K562 (cell line): ENCODE results near the gene KCNQ5. TPM values are rescaled to one million over a fixed set of nuclear protein-coding genes. Genes with fewer than 3 reads are reported as not detected.

Source experiments
- ATAC-seq: fragments of 200-7000 bp; cut with Tn5 transposase; 3 replicates; pipeline ENCODE4 v1.9.1; 2020; ENCODE audit warnings: moderate library complexity
- BruUV-seq: library from RNA; stranded (reverse); fragments of 400-500 nt; replicated peaks from 2 replicates; lab custom pipeline; 2021; lab: Mats Ljungman, UMichigan
- CTCF ChIA-PET: fragments of 300-600 bp; formaldehyde crosslinking; extraction: SDS; loops from one replicate; lab custom pipeline; 2021; ENCODE audit warnings: low intra/inter-chr PET ratio; lab: Yijun Ruan, JAX
- POLR2A ChIA-PET: fragments of 300-600, 350-650 bp; sonication (Branson Sonifier 250); formaldehyde crosslinking; extraction: SDS; loops from one replicate; lab custom pipeline; 2021; ENCODE audit warnings: antibody characterized with exemption, inconsistent platforms; lab: Yijun Ruan, JAX
- DNase-seq, 4 experiments: peaks; one replicate each; pipeline versions ENCODE4 v3.0.0 to v3.0.0-alpha.2; 2011 to 2018; ENCODE audit warnings: low spot score in 3 of 4, mixed read lengths in 3 of 4; ENCODE audit errors: extremely low read depth in 1 of 4
- FAIRE-seq: peaks from 2 replicates; lab custom pipeline; 2011; peaks lifted over from hg19 to GRCh38; lab: Jason Lieb, UNC
- H2AFZ ChIP-seq: 2 replicates; pipeline ENCODE4 v1.6.0; 2011; ENCODE audit warnings: low read depth, low read length, control low read depth, inconsistent platforms
- H3K27ac ChIP-seq: fragments of 200-600 bp; 3 replicates; pipeline ENCODE4 v1.8.0; 2011; ENCODE audit warnings: low read depth, mild to moderate bottlenecking, control low read depth, inconsistent platforms, low read length, moderate library complexity, mixed read lengths; ENCODE audit errors: extremely low read depth
- H3K27me3 ChIP-seq, 2 experiments: fragments of 300-600 bp in 1 of 2; 2 replicates in 1 of 2; 3 replicates in 1 of 2; pipeline versions ENCODE4 v1.6.0 to v1.8.0; 2011; ENCODE audit warnings: inconsistent platforms in 2 of 2, low read length in 2 of 2, mild to moderate bottlenecking in 1 of 2, mixed read lengths in 1 of 2, moderate library complexity in 1 of 2; ENCODE audit not compliant: control insufficient read depth in 2 of 2, insufficient read depth in 2 of 2
- H3K36me3 ChIP-seq: fragments of 300-600 bp; 3 replicates; pipeline ENCODE4 v1.8.0; 2011; ENCODE audit warnings: mild to moderate bottlenecking, low read length, inconsistent platforms; ENCODE audit not compliant: control insufficient read depth, insufficient read depth
- H3K4me1 ChIP-seq, 2 experiments: fragments of 200-600 bp in 1 of 2; replicated peaks in 1 of 2; 2 replicates in 1 of 2; 3 replicates in 1 of 2; pipeline versions ENCODE4 v1.5.1 to v1.8.0; 2011; ENCODE audit warnings: inconsistent platforms in 2 of 2, low read length in 2 of 2, mild to moderate bottlenecking in 1 of 2, mixed read lengths in 1 of 2, moderate library complexity in 1 of 2; ENCODE audit not compliant: control insufficient read depth in 2 of 2, insufficient read depth in 2 of 2
- H3K4me2 ChIP-seq: 2 replicates; pipeline ENCODE4 v1.6.1; 2011; ENCODE audit warnings: low read length, control low read depth, inconsistent platforms, mixed read lengths; ENCODE audit not compliant: insufficient read depth
- H3K4me3 ChIP-seq: fragments of 200-600 bp; sonication (generic), shearing (Covaris generic); 2 replicates; pipeline ENCODE4 v1.5.1; 2016; ENCODE audit warnings: control low read depth, inconsistent platforms
- H3K79me2 ChIP-seq: fragments of 200-600 bp; 3 replicates; pipeline ENCODE4 v1.8.0; 2011; ENCODE audit warnings: low read length, inconsistent platforms; ENCODE audit not compliant: control insufficient read depth, insufficient read depth
- H3K9ac ChIP-seq, 2 experiments: 2 replicates each; pipeline versions ENCODE4 v1.6.0 to v1.6.1; 2011; ENCODE audit warnings: low read depth in 2 of 2, low read length in 2 of 2, control low read depth in 1 of 2, inconsistent platforms in 1 of 2, mild to moderate bottlenecking in 1 of 2, mixed read lengths in 1 of 2; ENCODE audit not compliant: insufficient read depth in 1 of 2
- H3K9me1 ChIP-seq: one replicate; pipeline ENCODE4 v1.6.0; 2011; ENCODE audit warnings: inconsistent platforms, mild to moderate bottlenecking, low read length, moderate library complexity; ENCODE audit not compliant: control insufficient read depth, insufficient read depth
- H3K9me3 ChIP-seq: replicated peaks from 2 replicates; pipeline ENCODE4 v1.5.1; 2011; ENCODE audit warnings: low read depth, low read length, inconsistent platforms; ENCODE audit not compliant: control insufficient read depth, insufficient read depth
- H4K20me1 ChIP-seq: replicated peaks from 2 replicates; pipeline ENCODE4 v1.6.1; 2011; ENCODE audit warnings: low read length, inconsistent platforms, mixed read lengths; ENCODE audit not compliant: control insufficient read depth, insufficient read depth
- ETV5 ChIP-seq: sonication (generic); formaldehyde crosslinking; IDR thresholded peaks from 2 replicates; pipeline ENCODE4 v1.4.0; 2020; ENCODE audit warnings: low read depth, mild to moderate bottlenecking, missing genetic modification reagents
- HMG20A ChIP-seq: fragments of 450-650 bp; formaldehyde crosslinking; conservative IDR thresholded peaks from 2 replicates; pipeline ENCODE4 v1.4.0; 2020; ENCODE audit warnings: mild to moderate bottlenecking, mixed read lengths
- WGBS: fragments of 100-300 bp; shearing (Covaris generic); methylation state at CpG from one replicate; pipeline ENCODE4 v1.1.6; 2016; ENCODE audit warnings: low coverage, mixed read lengths; ENCODE audit not compliant: insufficient coverage; ENCODE audit errors: missing lambda C conversion rate; 5-methylcytosine and 5-hydroxymethylcytosine counted together
- in situ Hi-C: fragments of 300-500 bp; cut with MboI; formaldehyde crosslinking; loops from 4 replicates; pipeline ENCODE4 v1.15.0; 2018; ENCODE audit warnings: inconsistent platforms, mixed read lengths
- intact Hi-C: fragments of 100-400 bp; cut with micrococcal nuclease; formaldehyde crosslinking; loops from 2 replicates; pipeline ENCODE4 v1.14.2; 2022
- polyA plus RNA-seq, 8 experiments: library from polyadenylated mRNA; depleted of rRNA in 4 of 8; stranded (reverse) in 5 of 8; unstranded in 3 of 8; fragments of >200 nt; fragmentation: Nextera tagmentation in 2 of 8; fragmentation: Illumina TruSeq in 1 of 8; extraction: Ambion mirVana in 2 of 8; extraction: Trizol in 1 of 8; gene quantifications; 2 replicates each; pipeline versions ENCODE4 v1.2.1 to v1.2.3, GENCODE V29; 2011 to 2014; ENCODE audit warnings: inconsistent platforms in 1 of 8, missing spikeins in 1 of 8
- total RNA-seq, 7 experiments: library from RNA; depleted of rRNA in 6 of 7; stranded (reverse); fragments of >200 nt in 6 of 7; fragmentation: Illumina TruSeq in 2 of 7; extraction: Trizol in 2 of 7; gene quantifications; 2 replicates each; pipeline versions ENCODE4 v1.2.1 to v1.2.3, GENCODE V29; 2011 to 2021; ENCODE audit warnings: low replicate concordance in 1 of 7
- TF ChIP-seq, protein P1 (sequence below): fragments of 450-650 bp; conservative IDR thresholded peaks from 2 replicates; pipeline ENCODE4 v1.6.1; 2016; ENCODE audit warnings: missing genetic modification characterization, low read depth, mild to moderate bottlenecking, control low read depth, missing compliant biosample characterization
- TF ChIP-seq, protein P2 (sequence below): IDR thresholded peaks from 2 replicates; pipeline ENCODE4 v1.6.1; 2014; ENCODE audit warnings: antibody characterized with exemption
- TF ChIP-seq, protein P3 (sequence below): IDR thresholded peaks from 3 replicates; pipeline ENCODE4 v1.6.1; 2011; ENCODE audit warnings: borderline replicate concordance, mild to moderate bottlenecking, moderate library complexity; ENCODE audit not compliant: insufficient read length; ENCODE audit errors: extremely low read depth
- TF ChIP-seq, protein P4 (sequence below): fragments of 450-650 bp; formaldehyde crosslinking; conservative IDR thresholded peaks from 2 replicates; pipeline ENCODE4 v1.4.0; 2022; ENCODE audit warnings: mild to moderate bottlenecking, missing genetic modification characterization
- TF ChIP-seq, protein P5 (sequence below), 2 experiments: fragments of 150-350 bp in 1 of 2; IDR thresholded peaks; 2 replicates each; pipeline ENCODE4 v1.6.1; 2012 to 2016; ENCODE audit warnings: low read depth in 2 of 2, low read length in 2 of 2, mild to moderate bottlenecking in 1 of 2, moderate library complexity in 1 of 2

KCNQ5 gene
- total and polyA plus RNA-seq, 9 of the 15 experiments (the other 6 are each of a cell fraction or from before 2014, with no cell fraction given) = 0.31 to 5.9 (median 2.6) TPM

DNA sequence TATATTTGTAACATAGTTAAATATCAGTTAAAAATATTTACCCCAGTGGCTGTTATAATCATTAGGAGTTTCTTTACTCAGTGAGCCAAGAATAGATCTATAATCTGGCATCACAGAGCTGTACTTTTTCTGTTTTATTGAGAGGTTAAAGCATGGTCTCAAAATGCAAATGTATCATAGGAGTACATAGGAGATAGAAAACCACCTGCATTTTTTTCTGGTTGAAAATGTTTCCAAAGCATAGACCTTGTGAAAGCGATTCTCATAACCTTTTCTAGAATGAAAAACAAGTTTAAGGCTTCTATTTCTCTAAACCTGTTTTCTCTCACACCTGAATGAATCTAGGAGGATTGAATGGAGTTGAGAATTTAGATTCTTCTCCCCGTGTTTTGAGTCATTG, 14.4 kb downstream of the KCNQ5 start:
- DNase-seq (no peak), ATAC-seq (no peak), FAIRE-seq (no peak)
- Histone ChIP-seq H2AFZ (no peak overlapping the region), H3K9me1 (no peaks in the 10 kb centered on the region), H3K27me3 (no peaks in the 10 kb centered on the region), H3K4me1 (no peaks in the 10 kb centered on the region; a peak in 1 of 5 replicates), H4K20me1 (no peaks in the 10 kb centered on the region), H3K9ac (no peak overlapping the region), H3K79me2 (no peaks in the 10 kb centered on the region), H3K4me3 (no peak overlapping the region), H3K4me2 (no peak overlapping the region), H3K27ac (no peak overlapping the region), H3K36me3 (no peaks in the 10 kb centered on the region), H3K9me3 (no peaks in the 10 kb centered on the region)
- intact Hi-C loops = no loop called here
- CTCF ChIA-PET = no interaction called here
- WGBS = 11% methylated on average over 2 of the region's 2 CpGs
- in situ Hi-C loops = no loop called here
- POLR2A ChIA-PET = interaction anchor here (0.5 kb wide), 1 partner anchor 273 kb away, joined by 3 read pairs; no protein-coding TSS in a partner anchor
- BruUV-seq = no TSS peak
- TF ChIP-seq ETV5 (CRISPR knock-in tag) (no peak), HMG20A (no peak)
- TF ChIP-seq, protein P1, sequence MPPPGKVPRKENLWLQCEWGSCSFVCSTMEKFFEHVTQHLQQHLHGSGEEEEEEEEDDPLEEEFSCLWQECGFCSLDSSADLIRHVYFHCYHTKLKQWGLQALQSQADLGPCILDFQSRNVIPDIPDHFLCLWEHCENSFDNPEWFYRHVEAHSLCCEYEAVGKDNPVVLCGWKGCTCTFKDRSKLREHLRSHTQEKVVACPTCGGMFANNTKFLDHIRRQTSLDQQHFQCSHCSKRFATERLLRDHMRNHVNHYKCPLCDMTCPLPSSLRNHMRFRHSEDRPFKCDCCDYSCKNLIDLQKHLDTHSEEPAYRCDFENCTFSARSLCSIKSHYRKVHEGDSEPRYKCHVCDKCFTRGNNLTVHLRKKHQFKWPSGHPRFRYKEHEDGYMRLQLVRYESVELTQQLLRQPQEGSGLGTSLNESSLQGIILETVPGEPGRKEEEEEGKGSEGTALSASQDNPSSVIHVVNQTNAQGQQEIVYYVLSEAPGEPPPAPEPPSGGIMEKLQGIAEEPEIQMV (tag) = no peak
- TF ChIP-seq, protein P2, sequence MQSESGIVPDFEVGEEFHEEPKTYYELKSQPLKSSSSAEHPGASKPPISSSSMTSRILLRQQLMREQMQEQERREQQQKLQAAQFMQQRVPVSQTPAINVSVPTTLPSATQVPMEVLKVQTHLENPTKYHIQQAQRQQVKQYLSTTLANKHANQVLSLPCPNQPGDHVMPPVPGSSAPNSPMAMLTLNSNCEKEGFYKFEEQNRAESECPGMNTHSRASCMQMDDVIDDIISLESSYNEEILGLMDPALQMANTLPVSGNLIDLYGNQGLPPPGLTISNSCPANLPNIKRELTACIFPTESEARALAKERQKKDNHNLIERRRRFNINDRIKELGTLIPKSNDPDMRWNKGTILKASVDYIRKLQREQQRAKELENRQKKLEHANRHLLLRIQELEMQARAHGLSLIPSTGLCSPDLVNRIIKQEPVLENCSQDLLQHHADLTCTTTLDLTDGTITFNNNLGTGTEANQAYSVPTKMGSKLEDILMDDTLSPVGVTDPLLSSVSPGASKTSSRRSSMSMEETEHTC = no peak
- TF ChIP-seq, protein P3, sequence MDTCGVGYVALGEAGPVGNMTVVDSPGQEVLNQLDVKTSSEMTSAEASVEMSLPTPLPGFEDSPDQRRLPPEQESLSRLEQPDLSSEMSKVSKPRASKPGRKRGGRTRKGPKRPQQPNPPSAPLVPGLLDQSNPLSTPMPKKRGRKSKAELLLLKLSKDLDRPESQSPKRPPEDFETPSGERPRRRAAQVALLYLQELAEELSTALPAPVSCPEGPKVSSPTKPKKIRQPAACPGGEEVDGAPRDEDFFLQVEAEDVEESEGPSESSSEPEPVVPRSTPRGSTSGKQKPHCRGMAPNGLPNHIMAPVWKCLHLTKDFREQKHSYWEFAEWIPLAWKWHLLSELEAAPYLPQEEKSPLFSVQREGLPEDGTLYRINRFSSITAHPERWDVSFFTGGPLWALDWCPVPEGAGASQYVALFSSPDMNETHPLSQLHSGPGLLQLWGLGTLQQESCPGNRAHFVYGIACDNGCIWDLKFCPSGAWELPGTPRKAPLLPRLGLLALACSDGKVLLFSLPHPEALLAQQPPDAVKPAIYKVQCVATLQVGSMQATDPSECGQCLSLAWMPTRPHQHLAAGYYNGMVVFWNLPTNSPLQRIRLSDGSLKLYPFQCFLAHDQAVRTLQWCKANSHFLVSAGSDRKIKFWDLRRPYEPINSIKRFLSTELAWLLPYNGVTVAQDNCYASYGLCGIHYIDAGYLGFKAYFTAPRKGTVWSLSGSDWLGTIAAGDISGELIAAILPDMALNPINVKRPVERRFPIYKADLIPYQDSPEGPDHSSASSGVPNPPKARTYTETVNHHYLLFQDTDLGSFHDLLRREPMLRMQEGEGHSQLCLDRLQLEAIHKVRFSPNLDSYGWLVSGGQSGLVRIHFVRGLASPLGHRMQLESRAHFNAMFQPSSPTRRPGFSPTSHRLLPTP = no peak
- TF ChIP-seq, protein P4, sequence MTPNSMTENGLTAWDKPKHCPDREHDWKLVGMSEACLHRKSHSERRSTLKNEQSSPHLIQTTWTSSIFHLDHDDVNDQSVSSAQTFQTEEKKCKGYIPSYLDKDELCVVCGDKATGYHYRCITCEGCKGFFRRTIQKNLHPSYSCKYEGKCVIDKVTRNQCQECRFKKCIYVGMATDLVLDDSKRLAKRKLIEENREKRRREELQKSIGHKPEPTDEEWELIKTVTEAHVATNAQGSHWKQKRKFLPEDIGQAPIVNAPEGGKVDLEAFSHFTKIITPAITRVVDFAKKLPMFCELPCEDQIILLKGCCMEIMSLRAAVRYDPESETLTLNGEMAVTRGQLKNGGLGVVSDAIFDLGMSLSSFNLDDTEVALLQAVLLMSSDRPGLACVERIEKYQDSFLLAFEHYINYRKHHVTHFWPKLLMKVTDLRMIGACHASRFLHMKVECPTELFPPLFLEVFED (CRISPR knock-in tag) = no peak
- TF ChIP-seq, protein P5, sequence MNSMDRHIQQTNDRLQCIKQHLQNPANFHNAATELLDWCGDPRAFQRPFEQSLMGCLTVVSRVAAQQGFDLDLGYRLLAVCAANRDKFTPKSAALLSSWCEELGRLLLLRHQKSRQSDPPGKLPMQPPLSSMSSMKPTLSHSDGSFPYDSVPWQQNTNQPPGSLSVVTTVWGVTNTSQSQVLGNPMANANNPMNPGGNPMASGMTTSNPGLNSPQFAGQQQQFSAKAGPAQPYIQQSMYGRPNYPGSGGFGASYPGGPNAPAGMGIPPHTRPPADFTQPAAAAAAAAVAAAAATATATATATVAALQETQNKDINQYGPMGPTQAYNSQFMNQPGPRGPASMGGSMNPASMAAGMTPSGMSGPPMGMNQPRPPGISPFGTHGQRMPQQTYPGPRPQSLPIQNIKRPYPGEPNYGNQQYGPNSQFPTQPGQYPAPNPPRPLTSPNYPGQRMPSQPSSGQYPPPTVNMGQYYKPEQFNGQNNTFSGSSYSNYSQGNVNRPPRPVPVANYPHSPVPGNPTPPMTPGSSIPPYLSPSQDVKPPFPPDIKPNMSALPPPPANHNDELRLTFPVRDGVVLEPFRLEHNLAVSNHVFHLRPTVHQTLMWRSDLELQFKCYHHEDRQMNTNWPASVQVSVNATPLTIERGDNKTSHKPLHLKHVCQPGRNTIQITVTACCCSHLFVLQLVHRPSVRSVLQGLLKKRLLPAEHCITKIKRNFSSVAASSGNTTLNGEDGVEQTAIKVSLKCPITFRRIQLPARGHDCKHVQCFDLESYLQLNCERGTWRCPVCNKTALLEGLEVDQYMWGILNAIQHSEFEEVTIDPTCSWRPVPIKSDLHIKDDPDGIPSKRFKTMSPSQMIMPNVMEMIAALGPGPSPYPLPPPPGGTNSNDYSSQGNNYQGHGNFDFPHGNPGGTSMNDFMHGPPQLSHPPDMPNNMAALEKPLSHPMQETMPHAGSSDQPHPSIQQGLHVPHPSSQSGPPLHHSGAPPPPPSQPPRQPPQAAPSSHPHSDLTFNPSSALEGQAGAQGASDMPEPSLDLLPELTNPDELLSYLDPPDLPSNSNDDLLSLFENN (IDR thresholded peaks at IDR 0.05; ENCODE audit: low read depth in 2 of 2, low read length in 2 of 2) = no peak
